Measurements from ENCODE around the gene RNF115. TPM values are rescaled to one million over a fixed set of nuclear protein-coding genes. Genes with fewer than 3 reads are reported as not detected.

RNF115 gene
- polyA plus RNA-seq, 1 donor from 2014 or later, result 22.3 TPM

DNA sequence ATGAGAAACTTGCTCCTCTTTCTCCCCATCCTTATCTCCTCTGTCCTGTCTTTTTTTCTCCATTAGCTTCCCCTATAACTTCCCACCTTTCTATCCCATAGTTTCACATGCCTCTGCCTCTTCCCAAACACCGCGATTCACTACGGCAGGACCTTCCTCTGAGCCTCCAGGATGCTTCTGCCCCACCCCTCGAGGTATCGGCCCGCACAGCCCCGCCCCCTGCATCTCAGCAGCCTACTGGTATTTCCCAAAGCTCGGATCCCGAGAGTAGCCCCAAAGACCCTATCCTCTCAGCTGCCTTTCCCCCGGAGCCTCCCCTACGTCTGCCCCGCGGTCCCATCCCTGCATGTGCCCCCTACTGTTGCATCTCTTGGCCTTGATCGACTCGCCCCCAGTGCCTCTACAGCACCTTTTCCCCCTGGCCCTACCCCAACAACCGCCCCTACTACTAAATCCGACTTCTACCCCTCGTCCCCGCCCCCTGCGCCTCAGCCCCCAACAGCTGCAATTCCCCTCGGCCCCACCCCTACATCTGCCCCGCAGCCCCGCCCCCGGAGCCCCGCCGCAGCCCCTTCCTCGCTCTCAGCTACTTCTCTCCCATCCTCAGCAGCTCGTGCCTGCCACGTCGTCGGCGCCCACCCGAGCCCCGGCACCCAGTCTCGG lies 34.5 kb upstream of the RNF115 start:
- H3K79me2 ChIP-seq (replicated peaks; ENCODE audit: insufficient read depth, low read length), result peaks cover 5% of the 10 kb centered on the region
- H3K36me3 ChIP-seq (ENCODE audit: insufficient read depth, low read length), result no peaks in the 10 kb centered on the region
- peak overlapping the region; percentile 81 for H3K9ac ChIP-seq (ENCODE audit: low read length)

DNA sequence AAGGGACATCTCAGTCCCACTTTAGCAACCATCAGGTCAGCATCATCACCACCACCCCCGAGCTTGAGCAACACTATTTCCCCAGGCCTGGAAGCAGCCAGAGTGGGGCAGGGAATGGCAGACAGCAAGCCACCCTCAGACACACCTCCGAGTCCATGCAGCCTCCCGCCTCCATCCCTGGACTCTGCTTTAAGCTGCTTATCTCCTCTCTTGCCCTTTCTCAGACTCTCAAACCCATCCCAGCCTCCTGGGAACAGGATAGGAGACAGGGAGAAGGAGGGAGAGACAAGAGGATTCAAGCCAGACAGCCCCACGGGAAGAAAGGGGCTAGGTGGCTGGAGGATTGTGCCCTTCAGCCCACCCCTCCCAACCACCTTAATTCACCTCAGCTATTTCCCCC lies 33.3 kb upstream of the RNF115 start:
- no peaks in the 10 kb centered on the region for H4K20me1 ChIP-seq (ENCODE audit: insufficient read depth)
- H3K27me3 ChIP-seq (ENCODE audit: insufficient read depth, low read depth, low read length), result no peaks in the 10 kb centered on the region
- no peaks in the 10 kb centered on the region for H3K36me3 ChIP-seq (ENCODE audit: insufficient read depth, low read length)
- H3K9me3 ChIP-seq (ENCODE audit: low read length), result no peaks in the 10 kb centered on the region
- H3K27ac ChIP-seq (ENCODE audit: low read length), result no peak overlapping the region
- H3K79me2 ChIP-seq (replicated peaks; ENCODE audit: insufficient read depth, low read length), result peaks cover 5% of the 10 kb centered on the region
- no peaks in the 10 kb centered on the region for H3F3A ChIP-seq (ENCODE audit: insufficient read depth, low read length, poor library complexity, severe bottlenecking)
- H2AFZ ChIP-seq (ENCODE audit: low read depth, low read length), result no peak overlapping the region
- peak overlapping the region; percentile 94 for H3K4me3 ChIP-seq (ENCODE audit: low read length)
- no peaks in the 10 kb centered on the region for H3K9me2 ChIP-seq (ENCODE audit: insufficient read depth, low read length)
- TF ChIP-seq REST (IDR thresholded peaks at IDR 0.05; ENCODE audit: borderline replicate concordance) (no peak), RAD21 (conservative IDR thresholded peaks at IDR 0.05) (no peak), MXI1 (conservative IDR thresholded peaks at IDR 0.05; ENCODE audit: poor library complexity, severe bottlenecking) (no peak), SMC3 (conservative IDR thresholded peaks at IDR 0.05; ENCODE audit: poor library complexity) (no peak), TAF1 (IDR thresholded peaks at IDR 0.05; ENCODE audit: low read depth) (no peak), POLR2AphosphoS5 (IDR thresholded peaks at IDR 0.05) (no peak), EZH2 (IDR thresholded peaks at IDR 0.05; ENCODE audit: borderline replicate concordance, insufficient read depth, low read length, poor library complexity, severe bottlenecking) (no peak), EP300 (conservative IDR thresholded peaks at IDR 0.05; ENCODE audit: poor library complexity, severe bottlenecking) (no peak)
- TF ChIP-seq, protein P1, sequence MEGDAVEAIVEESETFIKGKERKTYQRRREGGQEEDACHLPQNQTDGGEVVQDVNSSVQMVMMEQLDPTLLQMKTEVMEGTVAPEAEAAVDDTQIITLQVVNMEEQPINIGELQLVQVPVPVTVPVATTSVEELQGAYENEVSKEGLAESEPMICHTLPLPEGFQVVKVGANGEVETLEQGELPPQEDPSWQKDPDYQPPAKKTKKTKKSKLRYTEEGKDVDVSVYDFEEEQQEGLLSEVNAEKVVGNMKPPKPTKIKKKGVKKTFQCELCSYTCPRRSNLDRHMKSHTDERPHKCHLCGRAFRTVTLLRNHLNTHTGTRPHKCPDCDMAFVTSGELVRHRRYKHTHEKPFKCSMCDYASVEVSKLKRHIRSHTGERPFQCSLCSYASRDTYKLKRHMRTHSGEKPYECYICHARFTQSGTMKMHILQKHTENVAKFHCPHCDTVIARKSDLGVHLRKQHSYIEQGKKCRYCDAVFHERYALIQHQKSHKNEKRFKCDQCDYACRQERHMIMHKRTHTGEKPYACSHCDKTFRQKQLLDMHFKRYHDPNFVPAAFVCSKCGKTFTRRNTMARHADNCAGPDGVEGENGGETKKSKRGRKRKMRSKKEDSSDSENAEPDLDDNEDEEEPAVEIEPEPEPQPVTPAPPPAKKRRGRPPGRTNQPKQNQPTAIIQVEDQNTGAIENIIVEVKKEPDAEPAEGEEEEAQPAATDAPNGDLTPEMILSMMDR (IDR thresholded peaks at IDR 0.05; ENCODE audit: poor library complexity, severe bottlenecking), result no peak
- H3K9ac ChIP-seq (ENCODE audit: low read length), result no peak overlapping the region
- H3K4me2 ChIP-seq (ENCODE audit: low read length), result peak overlapping the region; percentile 47

More for the DNA sequence above, 34.5 kb upstream of the RNF115 start:
- no peaks in the 10 kb centered on the region for H3K9me2 ChIP-seq (ENCODE audit: insufficient read depth, low read length)
- no peaks in the 10 kb centered on the region for H3K9me3 ChIP-seq (ENCODE audit: low read length)
- no peaks in the 10 kb centered on the region for H4K20me1 ChIP-seq (ENCODE audit: insufficient read depth)
- peak overlapping the region; percentile 94 for H3K4me3 ChIP-seq (ENCODE audit: low read length)
- H3K27me3 ChIP-seq (ENCODE audit: insufficient read depth, low read depth, low read length), result no peaks in the 10 kb centered on the region
- peak overlapping the region; percentile 74 for H2AFZ ChIP-seq (ENCODE audit: low read depth, low read length)
- TF ChIP-seq EZH2 (IDR thresholded peaks at IDR 0.05; ENCODE audit: borderline replicate concordance, insufficient read depth, low read length, poor library complexity, severe bottlenecking), result no peak
- TF ChIP-seq MXI1 (conservative IDR thresholded peaks at IDR 0.05; ENCODE audit: poor library complexity, severe bottlenecking), result peak; percentile 0
- H3F3A ChIP-seq (ENCODE audit: insufficient read depth, low read length, poor library complexity, severe bottlenecking), result no peaks in the 10 kb centered on the region
- peak overlapping the region; percentile 47 for H3K4me2 ChIP-seq (ENCODE audit: low read length)
- peak overlapping the region; percentile 68 for H3K27ac ChIP-seq (ENCODE audit: low read length)

Measured in neural cell (in vitro differentiated cells).